Mucosa of rectum (tissue), 2 donors: ENCODE data around the gene MYMX.
A peak's percentile ranks its signal among the peaks of the same experiment; 100 is the strongest.

Experiments
- H3K27ac ChIP-seq, 2 donors: one replicate each; pipeline ENCODE4 v1.7.0; 2013; ENCODE audit warnings: inconsistent platforms in 2 of 2, low read depth in 2 of 2, low read length in 2 of 2
- H3K27me3 ChIP-seq, 2 donors: one replicate each; pipeline ENCODE4 v1.7.0; 2013; ENCODE audit warnings: low read length in 2 of 2; ENCODE audit not compliant: control insufficient read depth in 2 of 2, insufficient read depth in 2 of 2
- H3K36me3 ChIP-seq, 2 donors: one replicate each; pipeline ENCODE4 v1.7.0; 2013; ENCODE audit warnings: low read length in 2 of 2; ENCODE audit not compliant: control insufficient read depth in 2 of 2, insufficient read depth in 2 of 2
- H3K4me1 ChIP-seq, 2 donors: one replicate each; pipeline ENCODE4 v1.7.0; 2013; ENCODE audit warnings: low read length in 2 of 2, mild to moderate bottlenecking in 1 of 2; ENCODE audit not compliant: control insufficient read depth in 2 of 2, insufficient read depth in 2 of 2
- H3K4me3 ChIP-seq, 2 donors: one replicate each; pipeline ENCODE4 v1.7.0; 2013; ENCODE audit warnings: low read length in 2 of 2
- H3K9ac ChIP-seq, 2 donors: one replicate each; pipeline ENCODE4 v1.7.0; 2013; ENCODE audit warnings: low read length in 2 of 2, low read depth in 1 of 2, mild to moderate bottlenecking in 1 of 2
- H3K9me3 ChIP-seq, 2 donors: one replicate each; pipeline ENCODE4 v1.7.0; 2013; ENCODE audit warnings: low read length in 2 of 2; ENCODE audit not compliant: control insufficient read depth in 2 of 2
- donor health status: healthy.
- donor health status: Normal muscosa, but diverticular disease.

Gene MYMX

GRCh38 chr6:44217332-44218143 lies 812 bp downstream of the MYMX start:
- Histone ChIP-seq H3K4me3 (no peak overlapping the region), H3K9ac (peak overlapping the region in 1 of 2 donors; percentile 28)

DNA sequence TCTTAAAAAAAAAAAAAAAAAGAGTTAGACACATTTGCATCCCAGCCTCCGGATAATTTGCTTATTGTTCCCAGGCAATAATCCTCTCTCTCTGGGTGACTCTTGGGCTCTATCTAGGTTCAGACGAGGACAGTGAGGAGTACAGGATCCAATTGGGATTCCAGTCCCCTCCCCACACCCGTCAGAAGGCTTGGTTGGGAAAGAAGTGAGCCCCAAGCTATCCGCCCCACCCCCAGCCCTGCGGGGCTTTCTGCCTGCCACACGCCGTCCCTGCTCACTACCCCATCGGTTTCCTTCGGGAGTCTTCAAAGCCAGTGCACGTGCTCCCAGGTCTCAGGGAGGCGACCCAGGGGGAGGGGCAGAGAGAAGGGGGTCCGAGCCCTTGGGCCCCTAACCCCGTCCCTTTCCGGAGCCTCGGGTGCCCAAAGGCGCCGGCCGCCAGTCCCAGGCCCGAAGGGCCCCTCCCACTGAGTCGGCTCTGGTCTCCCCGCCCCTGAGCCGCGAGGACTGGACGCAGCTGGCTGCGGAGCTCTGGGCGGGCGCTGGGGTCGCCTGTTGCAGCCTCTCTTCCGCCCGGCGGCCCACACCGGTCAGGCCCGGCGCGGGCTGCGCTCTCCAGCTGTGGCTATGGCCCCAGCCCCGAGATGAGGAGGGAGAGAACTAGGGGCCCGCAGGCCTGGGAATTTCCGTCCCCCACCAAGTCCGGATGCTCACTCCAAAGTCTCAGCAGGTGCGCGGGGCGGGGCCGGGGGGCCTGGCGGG lies 2.5 kb downstream of the MYMX start:
- no peaks in the 10 kb centered on the region for H3K9me3 ChIP-seq
- H3K9ac ChIP-seq: peak overlapping the region; percentile 65 to 76
- peak overlapping the region; percentile 59 to 61 for H3K4me3 ChIP-seq
- H3K36me3 ChIP-seq: no peaks in the 10 kb centered on the region
- H3K27me3 ChIP-seq: no peaks in the 10 kb centered on the region
- peaks cover 36 to 45% of the 10 kb centered on the region in 2 donors for H3K4me1 ChIP-seq
- peak overlapping the region; percentile 70 to 79 for H3K27ac ChIP-seq

More at GRCh38 chr6:44217332-44218143, 812 bp downstream of the MYMX start:
- Histone ChIP-seq H3K4me1 (peaks cover 27 to 39% of the 10 kb centered on the region in 2 donors), H3K27me3 (no peaks in the 10 kb centered on the region), H3K9me3 (no peaks in the 10 kb centered on the region), H3K27ac (peak overlapping the region in 1 of 2 donors; percentile 3), H3K36me3 (no peaks in the 10 kb centered on the region)

- Histone ChIP-seq H3K27ac (peak overlapping the region in 1 of 2 donors; percentile 63), H3K27me3 (no peaks in the 10 kb centered on the region), H3K4me1 (peaks cover 37 to 48% of the 10 kb centered on the region in 2 donors), H3K9ac (peak overlapping the region in 1 of 2 donors; percentile 76), H3K36me3 (no peaks in the 10 kb centered on the region), H3K4me3 (peak overlapping the region; percentile 59 to 61), H3K9me3 (no peaks in the 10 kb centered on the region)
Observed at GRCh38 chr6:44219815-44220784, 3.4 kb downstream of the MYMX start.

DNA sequence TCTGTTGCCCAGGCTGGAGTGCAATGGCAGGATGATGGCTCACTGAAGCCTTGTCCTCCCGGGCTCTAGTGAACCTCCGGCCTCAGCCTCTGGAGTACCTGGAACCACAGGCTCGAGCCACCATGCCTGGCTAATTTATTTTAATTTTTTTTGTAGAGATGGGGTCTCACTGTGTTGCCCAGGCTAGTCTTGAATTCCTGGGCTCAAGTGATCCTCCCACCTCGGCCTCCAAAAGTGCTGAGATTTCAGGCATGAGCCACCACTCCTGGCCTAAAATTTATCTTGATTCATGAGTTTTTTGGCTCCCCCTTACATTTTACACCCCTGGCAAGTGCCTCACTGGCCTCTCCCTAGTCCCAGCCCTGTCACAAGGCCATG lies 4.2 kb downstream of the MYMX start:
- Histone ChIP-seq H3K36me3 (no peaks in the 10 kb centered on the region), H3K4me3 (peak overlapping the region in 1 of 2 donors; percentile 2), H3K9me3 (no peaks in the 10 kb centered on the region), H3K9ac (peak overlapping the region; percentile 20 to 56), H3K27me3 (no peaks in the 10 kb centered on the region), H3K27ac (peak overlapping the region; percentile 70 to 81), H3K4me1 (peaks cover 41 to 48% of the 10 kb centered on the region in 2 donors)

DNA sequence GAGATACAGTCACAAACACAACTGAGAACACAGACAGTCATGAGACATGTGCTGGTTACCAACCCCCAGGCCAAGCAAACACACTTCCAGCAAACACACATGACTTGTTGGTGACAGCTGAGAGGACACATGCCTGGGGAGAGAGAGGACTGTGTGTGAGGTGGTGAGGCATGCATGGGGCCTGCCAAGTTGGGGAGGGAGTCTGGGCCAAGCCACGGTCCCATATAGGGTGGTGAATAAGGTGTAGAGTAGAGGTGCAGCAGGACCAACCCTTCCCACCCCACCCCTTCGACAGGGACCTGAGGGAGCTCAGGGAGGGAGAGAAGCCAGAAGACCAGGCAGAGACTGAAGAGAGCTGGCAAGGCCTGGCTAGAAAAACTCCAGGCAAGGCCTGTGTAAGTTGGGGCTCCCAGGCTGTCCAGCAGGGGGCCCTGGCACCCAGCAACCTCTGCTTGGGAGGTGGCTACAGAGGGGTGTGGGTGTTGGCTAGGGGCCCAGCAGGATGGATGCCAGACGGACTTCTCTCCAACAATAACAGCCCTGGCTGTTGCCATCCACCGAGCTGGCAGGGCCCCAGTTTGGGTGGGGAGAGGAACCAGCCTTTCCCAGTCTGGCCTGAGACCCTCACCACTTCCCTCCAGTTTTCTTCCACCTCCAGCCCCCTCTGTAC lies 4.7 kb downstream of the MYMX start:
- H3K27me3 ChIP-seq: no peaks in the 10 kb centered on the region
- H3K4me3 ChIP-seq: peak overlapping the region in 1 of 2 donors; percentile 12
- peak overlapping the region; percentile 70 to 81 for H3K27ac ChIP-seq
- H3K9ac ChIP-seq: peak overlapping the region; percentile 20 to 56
- H3K9me3 ChIP-seq: no peaks in the 10 kb centered on the region
- peaks cover 42 to 48% of the 10 kb centered on the region in 2 donors for H3K4me1 ChIP-seq
- no peaks in the 10 kb centered on the region for H3K36me3 ChIP-seq

DNA sequence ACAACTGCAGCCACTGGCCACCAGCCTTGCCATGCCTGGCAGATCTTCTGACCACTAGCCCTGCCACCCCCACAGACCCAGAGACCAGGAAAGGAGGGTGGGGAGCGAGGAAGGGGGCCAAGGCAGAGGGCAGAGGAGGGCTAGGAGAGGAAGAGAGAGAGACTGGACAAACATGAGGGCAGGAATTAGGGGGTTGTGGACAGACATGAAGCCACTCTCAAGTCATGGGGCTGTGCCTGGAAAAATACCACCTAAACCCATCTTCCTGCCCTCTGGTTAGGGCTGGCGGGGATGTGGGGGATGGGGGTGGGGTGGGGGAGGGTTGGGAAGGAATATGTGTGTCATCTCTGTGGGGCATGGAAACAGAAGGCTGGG lies 5.2 kb downstream of the MYMX start:
- Histone ChIP-seq H3K27ac (peak overlapping the region; percentile 70 to 81), H3K9me3 (no peaks in the 10 kb centered on the region), H3K4me3 (peak overlapping the region in 1 of 2 donors; percentile 12), H3K4me1 (peaks cover 42 to 45% of the 10 kb centered on the region in 2 donors), H3K9ac (peak overlapping the region in 1 of 2 donors; percentile 26), H3K36me3 (no peaks in the 10 kb centered on the region), H3K27me3 (no peaks in the 10 kb centered on the region)

DNA sequence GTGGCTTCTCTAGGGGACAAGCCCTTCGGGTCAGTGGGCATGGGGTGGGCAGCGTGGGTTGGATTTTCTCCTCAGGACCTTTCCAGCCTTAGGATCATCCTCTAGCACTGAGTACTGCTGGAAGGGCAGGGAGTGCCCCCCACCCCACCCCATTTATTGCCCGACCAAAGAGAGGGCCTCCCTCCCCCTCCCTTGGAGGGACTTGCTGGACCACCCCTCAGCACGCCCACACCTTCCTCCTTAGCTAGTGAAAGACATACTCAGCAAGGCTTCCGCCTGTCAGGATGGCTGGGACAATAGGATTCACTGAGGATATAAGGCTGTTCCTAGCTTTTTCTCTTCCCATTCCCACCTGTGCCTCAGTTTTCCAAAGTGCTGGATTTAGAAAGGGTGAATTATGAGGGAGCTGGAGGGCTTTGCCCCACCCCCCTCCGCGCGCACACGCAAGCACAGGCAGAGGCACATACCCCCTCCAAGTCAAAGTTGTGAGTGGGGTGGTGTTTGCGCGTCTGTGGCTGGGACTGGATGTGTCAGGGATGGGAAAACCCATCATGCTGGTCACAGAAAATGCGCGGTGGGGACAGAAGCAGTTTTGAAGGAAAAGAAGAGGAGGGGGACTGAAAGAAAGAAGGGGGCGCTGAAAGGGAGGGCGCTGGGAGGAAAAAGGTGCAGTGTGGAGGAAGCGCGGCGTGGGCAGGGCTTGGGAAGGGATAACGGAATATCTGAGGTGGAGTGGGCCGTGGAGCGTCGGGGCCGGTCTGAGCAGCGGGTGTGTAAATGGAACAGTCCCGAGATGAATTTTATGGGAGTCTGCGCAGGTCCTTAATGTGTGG lies 6.0 kb downstream of the MYMX start:
- peak overlapping the region in 1 of 2 donors; percentile 56 for H3K27ac ChIP-seq
- H3K4me1 ChIP-seq: peaks cover 39 to 44% of the 10 kb centered on the region in 2 donors
- H3K27me3 ChIP-seq: no peaks in the 10 kb centered on the region
- no peaks in the 10 kb centered on the region for H3K9me3 ChIP-seq
- H3K36me3 ChIP-seq: no peaks in the 10 kb centered on the region
- peak overlapping the region in 1 of 2 donors; percentile 37 for H3K9ac ChIP-seq
- H3K4me3 ChIP-seq: peak overlapping the region; percentile 39 to 51

DNA sequence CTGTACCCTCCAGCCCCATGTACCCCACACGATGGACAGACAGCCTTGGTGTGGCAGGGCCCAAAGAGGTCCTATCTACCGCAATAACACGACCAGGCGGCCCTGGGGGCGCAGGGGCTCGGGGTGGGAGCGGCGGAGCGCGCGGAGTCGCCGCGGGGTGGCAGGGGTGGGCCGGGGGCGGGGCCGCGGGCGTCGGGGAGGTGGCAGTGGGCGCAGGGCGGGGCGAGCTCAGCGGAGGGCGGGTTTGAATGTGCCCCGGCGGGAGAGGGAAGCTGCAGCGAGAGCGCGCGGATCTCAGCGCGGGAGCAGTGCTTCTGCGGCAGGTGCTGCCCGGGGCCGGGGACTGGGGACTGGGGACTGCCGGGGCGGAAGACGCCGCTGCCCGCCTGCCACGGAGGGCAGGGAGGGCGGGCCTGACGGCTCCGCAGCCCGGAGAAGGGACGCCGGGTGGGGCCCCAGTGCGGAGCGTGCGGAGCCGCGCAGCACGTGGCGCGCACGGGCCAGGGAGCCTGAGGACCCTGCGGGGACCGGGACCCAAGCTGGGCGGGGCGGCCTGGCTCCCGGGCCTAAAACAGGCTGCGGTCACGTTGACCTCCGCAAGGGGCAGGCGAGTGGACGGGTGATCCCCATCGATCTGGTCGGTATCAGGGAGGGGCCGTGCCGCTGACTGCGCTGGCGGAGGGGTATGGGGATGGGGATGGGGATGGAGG lies 6.7 kb downstream of the MYMX start, which contains the start of gene SLC29A1:
TSS of gene SLC29A1 (plus strand) at position 277 of the 710 bp plus-strand sequence. CDS start 3,719 bp downstream, outside the sequence.
- H3K4me1 ChIP-seq: peaks cover 35 to 37% of the 10 kb centered on the region in 2 donors
- H3K4me3 ChIP-seq: peak within 1 kb of the TSS; percentile 61 to 67
- H3K27ac ChIP-seq: peak within 1 kb of the TSS in 1 of 2 donors; percentile 56
- peak within 1 kb of the TSS; percentile 24 to 45 for H3K9ac ChIP-seq
- no peaks in the 10 kb centered on the region for H3K9me3 ChIP-seq
- no peaks in the 10 kb centered on the region for H3K36me3 ChIP-seq
- H3K27me3 ChIP-seq: no peaks in the 10 kb centered on the region
